GM21447 (cell line): ENCODE data around the gene NCAPG2.
"Not testable (repeated sequence)": the region's sequence is repeated elsewhere in the genome, so short reads cannot be mapped to it uniquely, and the experiment has no call there.

Experiments used
- ATAC-seq: cut with Tn5 transposase; IDR thresholded peaks from one replicate; pipeline ENCODE4 v1.9.1; 2021; ENCODE audit not compliant: unreplicated experiment

Gene NCAPG2

GRCh38 chr7:158710651-158711102 lies 6.1 kb upstream of the NCAPG2 start:
- ATAC-seq = peak; percentile 50

DNA sequence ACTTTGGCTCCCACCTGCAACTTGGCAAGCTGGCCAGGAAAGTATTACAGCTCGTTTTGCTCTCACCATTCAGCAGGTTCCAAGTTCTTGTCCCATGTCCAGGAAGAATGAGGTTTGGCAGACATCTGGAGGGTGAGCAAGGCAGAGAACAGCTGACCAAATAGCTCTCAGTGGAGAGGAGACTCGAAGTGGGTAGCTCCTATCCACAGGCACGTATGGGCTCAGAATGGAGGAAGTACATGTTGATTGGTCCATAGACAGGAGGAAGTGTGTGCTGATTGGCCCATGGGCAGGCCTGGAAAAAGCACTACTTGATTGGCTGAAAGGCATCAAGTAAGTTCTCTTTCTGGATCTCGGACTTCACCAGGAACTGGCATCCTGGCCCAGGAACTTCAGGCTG lies 3.0 kb upstream of the NCAPG2 start:
- no peak for ATAC-seq

GRCh38 chr7:158706710-158707590 lies 2.3 kb upstream of the NCAPG2 start:
- ATAC-seq = no peak

DNA sequence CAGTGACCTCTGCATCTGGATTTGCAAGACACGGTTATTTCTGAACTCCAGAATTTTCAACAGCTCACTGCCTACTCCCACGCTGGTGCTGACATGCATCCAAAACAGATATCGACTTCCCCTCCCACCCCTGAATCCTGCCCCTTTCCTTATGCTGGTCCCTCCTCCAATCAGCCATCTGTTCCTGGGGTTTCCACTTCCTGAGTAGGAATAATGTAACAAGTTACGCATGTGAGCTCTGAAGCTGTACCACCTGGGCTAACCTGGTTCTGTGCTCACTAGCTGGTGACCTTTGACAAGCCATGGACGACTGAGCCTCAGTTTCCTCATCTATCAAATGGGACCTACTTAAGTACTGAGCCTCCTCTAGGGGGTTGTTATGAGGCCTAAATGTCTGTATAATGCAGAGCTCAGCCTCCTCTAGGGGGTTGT lies 1.7 kb upstream of the NCAPG2 start:
- ATAC-seq = no peak

DNA sequence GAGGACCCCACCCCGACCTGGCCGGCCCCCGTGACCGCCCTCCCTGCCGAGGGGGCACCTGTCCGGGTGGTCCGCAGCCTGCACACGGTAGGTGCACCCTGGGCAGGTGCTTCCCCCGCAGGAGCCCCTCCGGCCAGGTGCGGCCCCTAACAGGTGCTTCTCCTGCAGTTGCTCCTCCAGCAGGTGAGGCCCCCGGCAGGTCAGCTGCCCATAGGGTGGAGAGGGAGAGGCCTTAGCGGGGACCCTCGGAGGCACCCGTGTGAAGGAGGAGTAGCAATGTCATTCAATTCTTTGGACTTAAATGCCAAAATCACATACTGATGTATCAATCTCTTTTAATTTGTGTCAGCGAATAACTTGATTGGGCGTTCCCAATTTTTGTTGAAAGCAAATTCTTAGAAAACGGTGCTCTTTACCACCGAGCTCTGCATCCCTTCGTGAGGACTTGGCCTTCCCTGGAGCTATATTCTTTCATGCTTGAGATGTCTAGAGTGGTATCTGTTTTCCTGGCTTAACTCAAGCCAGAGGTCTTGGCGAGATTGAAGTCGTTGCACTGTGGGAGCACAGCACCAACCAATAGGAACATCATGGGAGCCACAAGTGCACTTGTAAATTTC lies 738 bp upstream of the NCAPG2 start:
- ATAC-seq = peak; percentile 17

DNA sequence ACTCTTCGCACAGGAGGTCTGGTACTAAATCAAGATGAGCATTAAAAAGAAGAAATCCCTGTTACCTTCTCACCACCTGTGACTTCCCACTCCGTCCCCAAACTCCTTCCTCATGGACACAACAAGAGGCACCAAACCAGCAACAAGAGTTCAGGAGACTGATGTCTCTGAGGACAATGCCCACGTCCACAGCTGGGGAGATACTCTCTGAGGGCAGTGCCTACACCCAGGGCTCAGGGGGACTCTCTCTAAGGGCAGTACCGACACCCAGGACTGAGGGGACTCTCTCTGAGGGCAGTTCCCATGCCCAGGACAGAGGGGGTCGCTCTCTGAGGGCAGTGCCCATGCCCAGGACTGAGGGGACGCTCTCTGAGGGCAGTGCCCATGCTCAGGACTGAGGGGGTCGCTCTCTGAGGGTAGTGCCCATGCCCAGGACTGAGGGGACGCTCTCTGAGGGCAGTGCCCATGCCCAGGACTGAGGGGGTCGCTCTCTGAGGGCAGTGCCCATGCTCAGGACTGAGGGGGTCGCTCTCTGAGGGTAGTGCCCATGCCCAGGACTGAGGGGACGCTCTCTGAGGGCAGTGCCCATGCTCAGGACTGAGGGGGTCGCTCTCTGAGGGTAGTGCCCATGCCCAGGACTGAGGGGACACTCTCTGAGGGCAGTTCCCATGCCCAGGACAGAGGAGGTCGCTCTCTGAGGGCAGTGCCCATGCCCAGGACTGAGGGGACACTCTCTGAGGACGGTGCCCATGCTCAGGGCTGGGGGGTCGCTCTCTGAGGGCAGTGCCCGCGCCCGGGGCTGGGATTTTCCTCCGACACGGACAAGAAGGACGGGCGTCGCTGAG lies 703 bp downstream of the NCAPG2 start:
- ATAC-seq = not testable (repeated sequence)

DNA sequence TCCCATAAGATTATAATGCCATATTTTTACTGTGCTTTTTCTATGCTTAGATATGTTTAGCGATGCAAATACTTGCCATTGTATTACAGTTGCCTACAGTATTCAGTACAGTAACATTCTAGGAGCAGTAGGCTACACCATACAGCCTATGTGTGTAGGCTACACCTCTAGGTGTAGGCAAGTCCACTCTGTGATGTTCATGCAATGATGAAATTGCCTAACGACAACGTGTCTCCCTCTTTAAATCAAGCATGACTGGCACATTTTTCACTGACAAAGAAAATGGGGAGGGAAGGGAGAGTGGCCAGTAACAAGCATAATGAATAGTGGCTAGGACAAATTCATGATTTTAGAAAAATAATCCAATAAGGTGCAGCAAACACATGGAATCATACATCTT lies 1.7 kb downstream of the NCAPG2 start:
- no peak for ATAC-seq

GRCh38 chr7:158702196-158702595 lies 2.4 kb downstream of the NCAPG2 start:
- no peak for ATAC-seq

DNA sequence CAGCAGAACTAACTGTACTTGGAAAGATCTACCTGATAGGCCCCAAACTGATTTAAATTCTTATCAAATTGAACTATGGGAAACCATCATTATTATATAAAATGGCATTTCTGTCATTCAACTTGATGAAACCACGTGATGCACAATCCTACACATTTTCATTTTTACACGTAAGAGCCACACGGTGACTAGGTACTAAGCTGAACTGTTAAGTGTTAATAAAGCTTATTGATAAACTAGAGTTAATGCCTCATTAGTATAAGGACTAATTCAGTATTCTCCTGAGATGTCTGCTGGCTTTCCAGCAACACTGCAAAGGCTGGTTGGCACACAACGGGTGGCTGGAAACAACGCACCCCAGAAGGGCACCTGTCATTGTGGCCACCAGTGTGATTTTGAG lies 4.6 kb downstream of the NCAPG2 start:
- no peak for ATAC-seq

DNA sequence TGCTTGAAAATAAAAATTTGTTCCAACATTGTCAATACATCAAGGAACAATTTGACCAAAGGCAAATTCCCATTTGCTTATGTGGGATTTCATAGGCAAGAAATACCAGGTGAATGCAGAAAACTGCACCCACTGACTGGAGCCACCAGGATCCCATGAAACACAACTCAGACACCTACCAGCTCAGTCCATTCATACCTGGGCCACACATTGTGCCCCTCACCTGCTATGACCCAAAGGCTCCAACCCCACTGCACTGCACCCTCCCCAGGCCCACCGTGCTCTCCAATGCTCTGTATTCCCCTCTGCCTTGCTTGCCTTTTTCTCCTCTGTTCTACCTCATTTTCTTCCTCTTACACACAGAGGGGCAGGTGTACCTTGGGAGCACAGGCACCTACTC lies 5.3 kb downstream of the NCAPG2 start:
- no peak for ATAC-seq

DNA sequence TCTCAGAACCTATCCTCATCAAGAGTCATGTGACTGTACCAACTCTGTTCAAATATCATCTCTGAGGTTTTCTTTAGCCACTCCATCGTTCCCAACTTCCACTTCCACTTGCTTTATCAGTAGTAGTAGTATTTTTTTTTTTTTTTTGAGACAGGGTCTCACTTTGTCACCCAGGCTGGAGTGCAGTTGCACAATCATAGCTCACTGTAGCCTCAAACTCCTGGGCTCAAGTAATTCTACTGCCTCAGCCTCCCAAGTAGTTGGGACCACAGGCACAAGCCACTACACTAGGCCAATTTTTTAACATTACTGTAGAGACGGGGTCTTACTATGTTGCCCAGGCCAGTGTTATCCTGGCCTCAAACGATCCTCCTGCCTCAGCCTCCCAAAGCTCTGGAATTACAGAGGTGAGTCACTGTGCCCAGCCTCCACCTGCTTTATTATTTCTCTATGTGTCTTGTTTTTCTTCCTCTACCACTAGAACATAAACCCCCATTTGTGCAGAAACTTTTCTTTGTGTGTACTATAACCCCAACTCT lies 5.9 kb downstream of the NCAPG2 start:
- no peak for ATAC-seq

- ATAC-seq = not testable (repeated sequence)
Measured at GRCh38 chr7:158697597-158697996, 7.0 kb downstream of the NCAPG2 start.

- ATAC-seq = peak; percentile 87
Measured at GRCh38 chr7:158695726-158696452, 8.7 kb downstream of the NCAPG2 start.

DNA sequence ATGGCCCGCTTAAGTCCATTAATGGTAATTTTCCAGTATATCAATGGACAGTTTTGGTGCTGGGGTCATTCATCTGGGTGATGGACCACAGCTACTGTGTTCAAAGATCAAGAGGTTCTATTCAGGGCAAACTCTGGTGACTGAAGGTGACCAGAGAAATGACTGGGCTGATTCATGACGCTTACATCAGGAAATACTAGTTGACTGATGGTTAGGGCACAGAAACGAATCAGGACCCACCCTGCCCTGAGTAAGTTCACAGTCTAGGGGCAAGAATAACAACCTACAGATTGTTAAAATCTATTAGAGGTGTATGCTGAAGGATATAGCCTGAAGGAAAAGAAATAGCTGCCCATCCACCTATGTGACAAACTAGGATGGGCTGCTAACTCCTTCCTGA lies 9.5 kb downstream of the NCAPG2 start:
- ATAC-seq = no peak

DNA sequence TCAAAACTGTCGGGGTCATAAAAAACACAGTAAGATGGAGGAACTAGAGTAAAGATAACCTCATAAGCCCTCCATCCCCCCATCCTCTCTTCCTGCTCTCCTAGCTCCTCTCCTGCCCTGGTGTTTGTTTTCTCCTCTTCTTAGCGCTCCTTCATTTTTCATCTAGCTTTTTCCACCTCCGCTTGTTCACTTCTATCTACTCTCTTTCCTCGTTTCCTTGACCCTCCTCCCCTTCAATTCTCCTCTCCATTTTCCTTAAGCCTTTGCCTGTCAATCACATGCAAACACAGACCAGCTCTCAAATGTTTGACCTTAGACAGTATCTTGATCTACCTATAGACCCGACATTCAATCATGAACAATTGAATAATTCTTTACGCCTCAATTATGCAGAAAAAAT lies 10.0 kb downstream of the NCAPG2 start:
- ATAC-seq = no peak

DNA sequence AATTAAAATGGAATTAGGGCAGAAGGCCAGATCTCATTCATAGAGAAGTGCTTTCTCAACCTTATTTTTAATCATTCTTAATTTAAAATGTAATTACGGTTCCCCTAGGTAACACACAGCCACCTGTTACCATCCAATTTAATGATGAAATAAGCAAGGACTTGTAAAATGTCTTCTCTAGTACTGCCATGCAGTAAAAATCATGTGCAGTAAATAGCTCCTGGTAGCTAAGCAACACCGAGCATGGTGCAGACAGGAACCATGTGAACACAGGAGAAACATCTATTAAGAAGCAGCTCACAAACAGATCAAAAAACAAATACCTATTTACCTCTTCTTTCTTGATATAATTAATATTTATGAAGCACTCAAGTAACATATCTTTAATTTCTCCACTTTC lies 15.1 kb downstream of the NCAPG2 start:
- ATAC-seq = no peak

DNA sequence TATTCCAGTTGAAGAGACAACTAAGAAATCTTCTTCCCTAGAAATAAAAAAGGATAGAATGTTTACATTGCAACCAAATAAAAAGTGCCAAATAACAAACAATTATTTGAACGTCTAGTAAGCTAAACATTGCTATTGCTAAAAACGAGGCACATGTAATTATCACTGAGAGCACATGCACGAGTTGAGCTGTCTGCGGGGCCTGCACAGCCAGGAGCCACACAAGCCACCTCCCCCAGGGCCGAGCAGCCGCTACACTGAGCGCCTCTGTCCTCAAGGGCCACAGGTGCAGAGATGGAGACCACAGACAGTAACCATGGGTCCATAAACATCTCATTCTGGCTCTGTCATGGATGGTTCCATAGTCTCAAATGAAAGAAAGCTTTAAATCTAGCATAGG lies 17.2 kb downstream of the NCAPG2 start:
- no peak for ATAC-seq

DNA sequence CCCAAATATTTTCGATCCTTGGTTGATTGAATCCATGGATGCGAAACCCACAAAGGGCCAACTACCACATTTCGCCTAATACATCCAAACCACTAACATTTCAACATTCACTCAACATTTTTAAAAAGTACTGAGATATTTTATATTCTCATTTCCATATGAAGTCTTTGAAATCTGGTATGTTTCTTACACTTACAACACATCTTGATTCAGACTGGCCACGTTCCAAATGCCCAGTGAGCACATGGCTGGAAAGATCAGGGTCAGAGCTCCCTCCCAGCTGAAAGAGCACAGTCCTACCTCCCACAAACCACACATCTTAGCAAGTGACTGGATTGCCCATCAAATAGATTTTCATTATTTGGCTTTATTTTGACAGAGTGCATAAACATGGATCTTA lies 18.9 kb downstream of the NCAPG2 start:
- ATAC-seq = no peak

DNA sequence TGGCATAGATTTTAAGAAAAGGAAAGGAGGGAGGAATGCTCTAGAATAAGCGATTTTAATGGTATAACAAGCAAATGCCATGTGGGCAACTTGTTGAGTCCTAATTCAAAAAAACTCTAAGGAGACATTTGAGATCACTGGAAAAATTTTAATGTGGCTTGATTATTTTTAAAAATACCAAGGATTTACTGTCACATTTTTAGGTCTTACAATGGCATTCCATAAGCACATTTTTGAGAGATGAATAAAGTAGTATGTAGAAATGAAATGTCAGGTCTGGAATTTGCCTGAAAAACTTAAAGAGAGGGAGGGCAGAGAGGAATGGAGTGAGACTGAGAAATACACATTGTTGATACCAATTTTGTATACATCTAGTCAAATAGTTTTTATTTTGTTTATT lies 20.3 kb downstream of the NCAPG2 start:
- ATAC-seq = no peak

- ATAC-seq = no peak
Measured at GRCh38 chr7:158683541-158683940, 21.1 kb downstream of the NCAPG2 start.

DNA sequence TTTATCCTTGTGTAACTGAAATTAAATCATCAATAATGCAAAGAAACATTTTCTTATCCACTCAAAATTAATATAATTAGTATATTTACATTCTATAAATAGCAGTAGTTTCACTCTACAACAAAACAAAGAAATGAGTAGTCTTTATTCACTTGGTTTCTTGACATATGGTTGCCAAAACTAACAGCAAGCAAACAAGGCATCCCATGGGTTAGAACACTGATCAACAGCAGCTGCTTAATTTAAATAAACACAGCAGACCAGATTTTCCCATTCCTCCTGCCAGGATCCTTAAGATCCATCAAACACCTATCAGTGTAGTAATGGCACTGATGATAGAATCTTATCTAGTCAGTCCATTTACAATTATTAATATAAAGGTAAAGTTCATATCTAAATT lies 22.1 kb downstream of the NCAPG2 start:
- ATAC-seq = no peak
